Caki2 (cell line): ENCODE data around the gene LTB4R. TPM values are rescaled to one million over a fixed set of nuclear protein-coding genes. Genes with fewer than 3 reads are reported as not detected.
A peak's percentile ranks its signal among the peaks of the same experiment; 100 is the strongest.

Experiments
- DNase-seq: peaks from one replicate; pipeline ENCODE4 v3.0.0-alpha.2; 2015; ENCODE audit warnings: low read depth
- in situ Hi-C: cut with HindIII; loops from 2 replicates; pipeline ENCODE4 v1.10.0; 2016; ENCODE audit warnings: low sequenced_read_pairs, low pct_unique_long_range_greater_than_20kb, mixed read lengths
- total RNA-seq: library from RNA; depleted of rRNA; stranded (reverse); fragments of >200 nt; shearing (Covaris generic); gene quantifications from 2 replicates; pipeline ENCODE4 v1.2.3, GENCODE V29; 2014; ENCODE audit warnings: low replicate concordance

The LTB4R gene
- total RNA-seq, 1 experiment from 2014 or later: 2.7 TPM

DNA sequence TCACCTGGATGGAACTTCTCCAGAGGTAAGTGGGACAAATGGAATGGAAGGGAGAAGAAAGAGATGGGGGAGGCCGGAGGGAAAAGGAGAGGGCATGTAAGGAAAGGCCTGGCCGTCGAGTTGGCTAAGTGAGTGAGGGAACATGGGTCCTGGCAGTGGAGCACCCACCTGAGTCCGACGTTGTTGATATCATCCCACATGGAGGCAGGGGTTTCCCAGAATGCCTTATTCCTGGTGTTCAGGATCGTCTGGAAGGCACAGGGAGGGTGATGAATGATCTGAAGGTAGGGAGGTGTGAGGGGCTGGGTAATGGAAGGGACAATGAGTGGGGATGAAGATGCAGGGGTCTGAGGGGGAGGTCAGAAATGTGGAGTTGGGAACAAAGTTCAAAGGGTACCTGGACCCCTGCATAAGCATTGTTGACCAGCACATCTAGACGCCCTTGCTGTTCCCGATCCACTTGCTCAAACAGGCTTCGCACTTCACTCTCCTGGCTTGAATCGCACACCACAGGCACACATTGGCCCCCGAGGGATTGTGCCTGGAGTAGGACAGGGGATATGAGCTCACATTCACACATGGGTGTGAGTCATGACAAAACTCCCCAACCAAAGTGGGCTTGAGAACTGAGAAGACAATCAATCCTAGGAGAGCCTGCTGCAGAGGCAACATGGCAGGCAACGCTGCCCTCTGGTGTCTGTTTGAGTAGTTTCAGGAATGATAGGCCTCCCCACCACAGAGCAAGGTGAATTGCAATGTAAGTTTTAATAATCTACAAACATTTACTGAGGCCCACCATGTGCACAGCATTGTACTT lies 14.8 kb upstream of the LTB4R start:
- DNase-seq: peak; percentile 53
- in situ Hi-C loops: no loop called here

DNA sequence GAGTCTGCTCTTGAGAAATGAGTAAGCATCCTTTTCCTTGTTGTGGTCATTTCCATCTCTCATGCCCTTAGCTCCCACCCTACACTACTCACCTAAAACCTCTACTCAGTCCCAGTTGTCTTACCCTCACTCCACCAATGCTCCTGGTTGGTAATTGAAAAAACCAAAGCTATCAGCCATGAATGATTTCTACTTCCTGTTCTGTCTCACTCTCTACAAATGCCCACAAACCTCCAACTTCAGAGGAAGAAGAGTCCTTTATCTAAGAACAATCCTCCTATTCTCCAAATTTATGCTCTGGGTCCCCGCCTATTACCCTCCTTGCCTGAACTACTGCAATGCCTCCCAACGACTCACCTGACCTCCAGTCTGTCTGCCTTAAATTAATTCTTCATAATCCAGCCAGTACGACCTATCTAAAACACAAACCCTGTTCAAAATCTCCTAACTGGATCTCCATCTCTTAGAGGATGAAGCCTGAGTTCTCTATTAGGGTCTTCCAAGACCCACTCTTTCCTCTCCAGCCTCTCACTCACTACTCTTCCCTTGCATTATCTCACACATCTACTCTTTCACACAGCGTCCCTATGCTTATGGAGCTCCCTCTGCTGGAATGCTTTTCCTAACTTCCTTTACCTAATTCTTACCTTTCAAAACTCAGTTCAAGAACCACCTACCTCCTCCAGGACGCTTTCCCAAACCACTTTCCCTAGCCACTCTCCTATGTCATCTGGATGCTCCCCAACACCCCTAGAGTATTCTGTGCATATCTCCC lies 13.9 kb upstream of the LTB4R start:
- in situ Hi-C loops: no loop called here
- DNase-seq: peak; percentile 46

DNA sequence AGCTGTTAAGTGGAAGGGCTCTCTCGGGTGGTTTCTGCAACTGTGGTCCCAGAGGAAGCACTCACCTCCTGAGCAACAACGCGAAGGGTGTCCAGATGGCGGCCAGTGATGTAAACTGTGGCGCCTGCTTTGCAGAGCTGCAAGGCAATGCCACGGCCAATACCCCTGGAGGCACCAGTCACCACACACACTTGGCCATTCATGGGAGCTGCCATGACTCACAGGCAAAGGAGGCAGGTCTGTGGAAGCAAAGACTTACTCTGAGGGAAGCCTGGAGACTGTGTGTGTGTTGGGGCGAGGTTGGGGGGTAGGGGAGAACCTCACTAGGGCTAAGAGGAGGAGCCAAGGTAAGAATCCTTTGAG lies 12.4 kb upstream of the LTB4R start:
- in situ Hi-C loops: no loop called here
- DNase-seq: peak; percentile 63

DNA sequence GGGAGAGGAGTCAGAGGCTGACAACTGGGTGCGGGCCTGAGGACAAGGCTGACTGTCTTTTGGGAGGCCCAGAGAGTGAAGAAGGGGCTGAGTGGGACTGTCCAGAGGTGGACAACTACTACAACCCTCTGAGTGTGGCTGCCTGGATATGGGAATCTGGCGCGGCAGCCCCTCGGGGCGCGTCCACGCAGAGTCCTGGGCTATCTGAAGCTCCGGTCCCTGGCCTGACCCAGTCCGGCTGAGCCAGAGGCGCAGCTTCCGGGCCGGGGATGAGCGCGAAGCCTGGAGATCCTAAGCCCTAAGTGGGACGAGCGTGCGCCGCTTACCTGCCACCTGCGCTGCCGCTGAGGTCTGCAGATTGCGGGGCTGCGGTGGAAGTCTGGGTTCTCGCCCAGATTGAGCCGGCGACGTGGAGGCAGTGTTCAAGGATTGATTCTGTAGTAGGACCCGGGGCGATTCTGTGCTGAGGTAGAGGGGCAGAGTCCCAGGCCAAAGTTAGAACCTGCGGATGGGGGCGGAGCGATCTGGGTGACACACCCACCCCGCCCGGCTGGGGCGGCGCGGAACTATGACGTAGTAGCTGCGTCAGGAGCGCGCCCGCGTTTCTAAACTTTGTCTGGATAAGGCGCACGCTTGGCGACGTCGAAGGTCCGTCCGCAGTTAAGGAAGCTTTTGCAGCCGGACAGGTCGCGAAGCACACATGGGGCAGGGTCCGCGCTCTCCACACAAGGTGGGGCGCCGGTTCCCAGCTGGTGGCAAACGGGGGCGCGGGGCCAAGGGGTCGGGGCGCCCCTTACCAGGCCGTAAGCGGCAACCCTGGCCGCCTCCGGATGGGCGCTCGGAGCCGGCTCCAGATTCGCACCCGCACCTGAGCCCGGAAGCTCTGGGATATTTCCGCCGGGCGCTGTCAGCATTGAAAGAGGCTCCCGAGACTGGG lies 11.8 kb upstream of the LTB4R start, which contains the start of the genes DHRS1 and NOP9:
TSS of gene DHRS1 (minus strand) at position 526 of the 937 bp plus-strand sequence. CDS start 674 bp downstream, outside the sequence.
TSS of gene NOP9 (plus strand) at position 596 of the 937 bp plus-strand sequence. CDS start at position 701, 105 bp downstream.
- in situ Hi-C loops: no loop called here

DNA sequence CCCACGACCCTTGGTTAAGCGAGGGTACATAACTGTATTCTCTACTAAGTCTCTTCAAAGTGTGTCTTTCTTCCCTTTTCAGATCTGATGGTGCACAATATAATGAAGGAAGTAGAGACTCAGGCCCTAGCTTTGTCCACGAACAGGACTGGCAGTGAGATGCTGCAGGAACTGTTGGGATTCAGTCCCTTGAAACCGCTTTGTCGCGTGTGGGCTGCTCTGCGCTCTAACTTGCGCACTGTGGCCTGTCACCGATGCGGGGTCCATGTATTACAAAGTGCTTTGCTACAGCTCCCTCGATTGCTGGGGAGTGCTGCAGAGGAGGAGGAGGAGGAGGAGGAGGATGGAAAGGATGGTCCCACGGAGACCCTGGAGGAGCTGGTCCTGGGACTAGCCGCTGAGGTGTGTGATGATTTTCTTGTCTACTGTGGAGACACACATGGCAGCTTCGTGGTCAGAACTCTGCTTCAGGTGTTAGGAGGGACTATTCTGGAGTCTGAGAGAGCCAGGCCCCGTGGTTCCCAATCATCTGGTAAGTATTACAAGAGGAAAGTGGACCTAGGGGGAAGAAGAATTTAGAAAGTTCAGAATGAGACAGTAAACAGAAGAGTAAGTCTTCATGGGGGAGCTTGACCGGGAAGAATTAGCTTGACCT lies 10.8 kb upstream of the LTB4R start:
- no peak for DNase-seq
- in situ Hi-C loops: no loop called here

More for the DNA sequence above, 11.8 kb upstream of the LTB4R start, which contains the start of the genes DHRS1 and NOP9:
- peak; percentile 77 for DNase-seq

DNA sequence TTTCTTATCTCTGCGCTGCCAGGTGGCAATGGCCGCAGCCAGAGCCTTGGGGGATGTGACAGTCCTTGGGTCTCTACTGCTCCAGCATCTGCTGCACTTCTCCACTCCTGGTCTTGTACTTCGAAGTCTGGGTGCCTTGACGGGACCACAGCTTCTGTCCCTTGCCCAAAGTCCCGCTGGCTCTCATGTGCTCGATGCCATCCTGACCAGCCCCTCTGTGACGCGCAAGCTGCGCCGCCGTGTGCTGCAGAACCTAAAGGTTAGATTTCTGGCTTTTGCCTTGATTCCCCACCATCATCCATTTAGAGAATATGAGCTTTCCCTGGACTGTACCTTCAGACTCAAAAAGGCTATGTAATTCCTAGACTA lies 7.3 kb upstream of the LTB4R start:
- no peak for DNase-seq
- in situ Hi-C loops: no loop called here

DNA sequence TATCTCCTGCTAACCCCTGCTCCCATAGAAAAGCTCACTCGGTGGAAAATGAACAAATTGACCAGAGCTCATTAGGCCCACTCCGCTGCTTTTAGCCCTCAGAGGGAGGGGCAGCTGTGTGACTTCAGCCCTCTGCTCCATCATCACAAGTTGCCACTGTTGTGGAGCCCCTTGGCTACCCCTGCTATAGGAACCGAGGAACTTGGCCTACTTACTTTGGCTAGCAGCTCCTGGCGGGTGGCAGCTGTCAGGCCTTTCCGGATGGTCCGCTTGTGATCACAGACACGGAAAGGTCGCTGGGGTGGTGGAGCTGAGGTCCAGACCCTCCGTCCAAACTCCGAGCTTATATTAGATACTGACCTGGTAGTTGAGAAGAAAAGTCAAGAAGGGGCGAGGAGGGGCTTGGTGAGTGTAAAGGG lies 4.1 kb upstream of the LTB4R start:
- no peak for DNase-seq
- in situ Hi-C loops: no loop called here

DNA sequence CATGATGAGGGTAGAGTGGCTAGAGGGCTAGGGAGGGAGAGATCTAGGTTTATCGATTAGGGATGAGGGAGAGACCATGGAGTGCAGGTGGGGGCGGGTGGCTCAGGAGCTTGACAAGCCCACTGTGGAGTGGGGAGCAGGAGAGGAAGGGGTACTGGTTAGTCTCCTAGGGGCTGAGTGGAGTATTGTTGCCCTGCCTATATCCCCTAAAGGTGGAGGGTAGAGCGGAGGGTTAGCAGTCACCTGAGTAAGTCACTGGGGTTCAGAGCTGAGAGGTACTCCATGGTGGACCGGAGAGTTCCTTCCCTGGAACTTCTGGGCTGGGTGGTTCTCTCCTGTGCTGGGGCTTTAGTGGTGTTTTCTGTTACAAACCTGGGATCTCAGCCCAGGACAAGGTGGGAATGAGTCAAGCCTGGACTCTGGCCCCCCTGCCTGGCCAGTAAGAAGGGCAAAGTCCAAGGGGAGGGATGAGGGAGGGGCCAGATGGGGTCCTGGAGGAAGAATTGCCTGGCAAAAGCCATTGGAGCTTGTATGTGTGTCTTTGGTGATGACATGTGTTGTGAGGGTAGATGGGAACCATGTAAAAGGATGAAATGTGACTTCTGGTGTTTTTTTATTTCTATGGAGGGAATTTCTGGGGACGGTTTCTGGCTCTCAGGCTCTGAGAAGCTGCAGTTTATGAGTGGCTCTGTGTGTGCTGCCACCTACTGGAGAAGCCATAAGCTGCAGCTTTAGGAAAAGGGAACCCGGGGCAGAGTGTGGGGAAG lies 3.5 kb upstream of the LTB4R start, which contains the start of gene CIDEB:
TSS of gene CIDEB (minus strand) at position 403 of the 767 bp plus-strand sequence. CDS start at position 284, 119 bp downstream.
- DNase-seq: peak; percentile 74
- in situ Hi-C loops: no loop called here

DNA sequence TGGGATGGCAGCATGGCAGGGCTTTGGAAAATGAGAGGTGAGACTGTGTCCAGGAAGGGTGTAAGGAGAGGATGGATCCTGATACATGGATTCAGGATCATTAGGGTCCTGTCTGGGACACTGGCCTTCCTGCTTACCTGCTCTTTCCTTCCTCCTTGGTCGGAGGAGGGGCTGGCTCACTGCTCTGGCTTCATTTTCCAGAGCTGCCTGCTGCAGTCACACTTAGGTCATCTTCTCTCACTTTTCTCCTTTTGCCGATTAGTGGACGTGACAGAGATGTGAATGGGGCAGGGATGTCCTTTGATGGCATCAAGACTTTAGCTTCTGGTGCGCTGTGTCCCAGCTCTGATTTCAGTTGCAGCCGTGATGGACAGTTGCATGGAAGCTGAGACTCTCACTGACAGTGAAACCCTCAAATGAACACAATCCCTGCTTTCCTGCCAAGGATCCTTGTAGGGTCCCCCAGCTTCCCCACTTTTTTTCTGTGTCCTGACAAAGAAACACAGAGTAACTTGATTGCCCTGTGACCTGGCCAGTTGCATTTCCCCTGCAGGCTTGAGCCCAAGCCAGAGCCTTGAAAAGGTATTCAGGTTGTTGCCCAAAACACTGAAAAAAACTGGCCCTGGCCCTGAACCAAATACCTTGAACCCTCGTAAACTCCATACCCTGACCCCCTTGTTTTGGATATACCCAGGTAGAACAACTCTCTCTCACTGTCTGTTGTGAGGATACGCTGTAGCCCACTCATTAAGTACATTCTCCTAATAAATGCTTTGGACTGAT lies 2.8 kb upstream of the LTB4R start:
- DNase-seq: no peak
- in situ Hi-C loops: no loop called here

DNA sequence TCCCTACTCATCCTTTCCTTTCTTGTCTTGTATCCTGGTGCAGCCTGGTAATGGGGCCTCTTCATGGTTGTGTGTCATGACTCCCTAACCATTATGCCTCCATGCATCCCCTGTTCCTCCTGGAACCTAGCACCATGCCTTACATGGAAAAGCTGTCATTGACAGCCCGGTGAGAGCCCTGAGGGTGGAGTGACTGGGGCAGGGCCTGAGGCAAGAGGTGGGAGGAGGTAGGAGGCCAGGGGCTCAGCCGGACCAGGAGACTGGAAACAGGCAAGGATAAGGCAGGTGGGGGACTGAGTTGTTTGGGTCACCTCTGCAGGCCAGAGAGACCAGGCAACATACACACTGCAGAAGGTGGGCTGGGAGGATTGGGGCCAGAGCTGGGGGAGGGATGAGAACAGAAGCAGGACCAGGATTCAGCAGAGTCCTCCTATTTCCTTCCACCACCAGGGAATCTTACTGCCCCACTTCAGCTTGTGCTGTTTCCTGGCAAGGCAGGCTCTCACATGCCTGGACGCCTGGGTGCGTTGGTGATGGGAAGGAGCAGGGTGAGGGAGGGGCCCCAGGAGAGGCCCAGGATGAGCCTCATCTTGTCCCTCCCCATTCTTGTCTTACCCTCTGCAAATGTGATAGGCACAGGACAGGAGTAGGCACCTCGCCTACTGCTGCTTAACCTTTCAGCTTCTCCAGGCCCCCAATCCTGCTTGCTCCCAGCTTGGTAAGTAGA lies 1.6 kb upstream of the LTB4R start, which contains the start of gene LTB4R2:
TSS of gene LTB4R2 (plus strand) at position 603 of the 727 bp plus-strand sequence. CDS start 525 bp downstream, outside the sequence.
- in situ Hi-C loops: no loop called here
- DNase-seq: no peak

DNA sequence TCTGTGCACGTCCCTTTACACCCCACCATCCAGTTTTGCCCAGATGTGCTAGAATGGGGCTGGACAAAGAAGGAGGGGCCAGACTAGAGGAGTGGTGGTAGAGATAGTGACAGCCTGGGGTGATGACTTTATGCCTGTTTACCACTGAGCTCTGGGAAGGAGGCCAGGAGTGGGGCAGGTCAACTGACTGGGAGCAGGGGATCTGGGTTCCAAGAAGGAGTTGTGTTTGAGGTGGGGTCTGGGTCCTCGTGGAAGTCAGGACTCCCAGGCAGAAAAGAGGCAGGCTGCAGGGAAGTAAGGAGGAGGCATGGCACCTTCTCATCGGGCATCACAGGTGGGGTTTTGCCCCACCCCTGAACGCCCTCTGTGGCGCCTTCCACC lies 1.0 kb upstream of the LTB4R start:
- in situ Hi-C loops: no loop called here
- DNase-seq: no peak

DNA sequence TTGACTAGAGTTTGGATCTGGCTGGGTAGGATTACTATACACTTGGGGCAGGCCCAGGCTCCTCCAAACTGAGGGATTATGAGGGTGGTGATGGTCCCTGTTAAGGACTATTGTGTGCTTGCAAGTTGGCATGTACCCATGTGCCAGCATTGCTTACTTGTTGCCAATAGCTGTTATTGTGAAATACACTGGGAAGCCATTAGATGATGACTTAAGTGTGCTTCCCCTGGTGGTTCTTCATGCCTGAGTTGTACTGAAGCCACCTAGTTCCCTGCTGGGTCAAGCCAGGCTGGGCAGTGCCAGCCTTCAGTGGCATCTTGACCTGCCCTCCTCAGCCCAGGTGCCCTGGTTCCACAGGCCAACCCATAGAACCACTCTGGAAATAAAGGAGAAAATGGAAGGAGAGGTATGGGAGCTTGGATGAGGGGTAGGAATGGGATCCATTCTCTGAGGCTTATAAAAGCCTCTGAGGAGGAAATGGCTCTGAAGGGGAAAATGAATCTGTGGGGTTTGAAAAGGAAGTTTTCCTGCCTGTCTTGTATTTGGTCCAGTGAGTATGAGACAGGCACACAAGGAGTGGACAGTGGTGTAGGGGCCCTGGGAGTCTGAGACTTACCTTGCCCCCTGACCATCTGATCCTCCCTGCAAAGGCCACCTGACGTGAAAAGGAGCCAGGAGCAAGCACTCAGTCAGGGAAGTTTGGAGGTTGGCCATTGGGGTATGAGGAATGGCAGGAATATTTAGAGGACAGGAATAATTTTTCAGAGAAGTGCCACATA lies 724 bp downstream of the LTB4R start:
- in situ Hi-C loops: no loop called here
- no peak for DNase-seq

DNA sequence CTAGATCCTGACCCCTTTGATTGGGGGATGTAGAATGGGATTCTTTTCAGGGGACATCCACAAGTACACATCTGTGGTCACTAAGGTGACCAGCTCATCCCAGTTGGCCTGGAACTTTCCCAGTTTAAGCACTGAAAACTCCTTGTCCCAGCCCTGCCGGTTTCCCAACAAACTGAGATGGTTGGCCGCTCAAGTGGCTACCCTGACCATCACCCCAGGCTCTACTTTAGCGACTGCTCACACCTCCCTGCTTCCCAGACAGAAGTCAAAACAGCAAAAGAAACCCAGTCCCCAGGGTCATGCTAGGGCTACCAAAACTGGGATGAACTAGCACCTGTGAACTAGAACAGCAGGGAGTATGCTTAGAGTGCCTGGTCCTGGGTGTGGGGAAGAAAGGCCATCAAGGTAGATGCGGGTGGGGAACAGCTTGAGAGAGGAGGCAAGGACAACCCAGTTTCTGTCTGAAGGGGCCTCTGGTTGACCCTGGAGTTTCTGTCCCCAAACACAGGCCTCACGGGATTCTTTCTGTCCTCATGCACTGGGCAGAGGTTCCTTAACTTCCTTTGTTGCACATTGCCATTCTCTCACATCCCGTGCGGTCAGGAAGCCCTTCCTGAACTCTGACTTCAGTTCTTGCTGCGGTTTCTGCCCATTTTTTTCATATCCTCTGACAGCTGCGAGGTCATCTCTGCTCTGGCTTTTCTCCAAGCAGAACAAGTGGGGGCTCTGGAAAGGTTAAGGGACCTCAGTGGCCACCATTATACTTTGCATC lies 1.6 kb downstream of the LTB4R start:
- in situ Hi-C loops: no loop called here
- no peak for DNase-seq

DNA sequence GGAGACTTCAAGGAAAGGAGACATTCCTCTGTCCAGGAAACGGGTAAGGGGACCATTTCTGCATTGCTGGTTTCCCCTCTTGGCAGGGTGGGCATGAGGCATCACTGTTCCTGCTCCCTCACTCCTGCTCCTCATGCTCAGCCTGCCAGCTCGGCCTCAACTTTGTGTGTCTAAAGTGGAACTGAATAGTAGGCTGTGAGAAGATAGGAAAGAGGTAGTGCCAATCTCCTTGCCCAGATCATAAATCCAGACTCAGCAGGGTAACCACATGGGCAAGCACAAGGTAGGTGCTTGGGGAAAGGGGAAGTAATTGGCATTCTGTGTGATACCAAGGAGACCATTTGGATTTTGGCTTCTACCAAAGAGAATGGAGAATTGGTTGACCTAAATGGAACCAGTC lies 2.6 kb downstream of the LTB4R start:
- no peak for DNase-seq
- in situ Hi-C loops: no loop called here
